Stimulated activated naive B cell treated with anti-CD40 and anti-IgM and Interleukin-4, amounts not matched to agents 10 μg/mL and 1 μg/mL and 100 μg/mL, for 72 hours (primary cell): Measurements from ENCODE around the gene GAS7.
A peak's percentile ranks its signal among the peaks of the same experiment; 100 is the strongest.
"Not testable (repeated sequence)": the region's sequence is repeated elsewhere in the genome, so short reads cannot be mapped to it uniquely, and the experiment has no call there.

ENCODE experiments used
- ATAC-seq, 2 donors: fragments of 150-1000 bp; cut with Tn5 transposase; replicated peaks; 2 replicates each; pipeline ENCODE4 v1.10.0; 2021; ENCODE audit warnings: moderate library complexity in 1 of 2
- DNase-seq: peaks from one replicate; pipeline ENCODE4 v3.0.0; 2021
- H3K27ac Mint-ChIP-seq: one replicate; pipeline ENCODE4 v1.8.0; 2022; ENCODE audit warnings: mild to moderate bottlenecking, mixed read lengths
- H3K27me3 Mint-ChIP-seq, 2 donors: one replicate each; pipeline ENCODE4 v1.8.0; 2022; ENCODE audit warnings: mixed read lengths in 2 of 2
- H3K36me3 Mint-ChIP-seq, 2 donors: one replicate each; pipeline ENCODE4 v1.8.0; 2022; ENCODE audit warnings: mixed read lengths in 2 of 2, mild to moderate bottlenecking in 1 of 2
- H3K4me1 Mint-ChIP-seq, 2 donors: one replicate each; pipeline ENCODE4 v1.8.0; 2022; ENCODE audit warnings: mixed read lengths in 2 of 2, mild to moderate bottlenecking in 1 of 2
- H3K4me3 Mint-ChIP-seq, 2 donors: one replicate each; pipeline ENCODE4 v1.8.0; 2022; ENCODE audit warnings: mild to moderate bottlenecking in 2 of 2, mixed read lengths in 2 of 2, moderate library complexity in 1 of 2
- H3K9me3 Mint-ChIP-seq, 2 donors: one replicate each; pipeline ENCODE4 v1.8.0; 2022; ENCODE audit warnings: mixed read lengths in 2 of 2, mild to moderate bottlenecking in 1 of 2

The GAS7 gene

GRCh38 chr17:10064536-10064935, 133.9 kb downstream of the GAS7 start:
- peak overlapping the region; percentile 57 for H3K27ac Mint-ChIP-seq

DNA sequence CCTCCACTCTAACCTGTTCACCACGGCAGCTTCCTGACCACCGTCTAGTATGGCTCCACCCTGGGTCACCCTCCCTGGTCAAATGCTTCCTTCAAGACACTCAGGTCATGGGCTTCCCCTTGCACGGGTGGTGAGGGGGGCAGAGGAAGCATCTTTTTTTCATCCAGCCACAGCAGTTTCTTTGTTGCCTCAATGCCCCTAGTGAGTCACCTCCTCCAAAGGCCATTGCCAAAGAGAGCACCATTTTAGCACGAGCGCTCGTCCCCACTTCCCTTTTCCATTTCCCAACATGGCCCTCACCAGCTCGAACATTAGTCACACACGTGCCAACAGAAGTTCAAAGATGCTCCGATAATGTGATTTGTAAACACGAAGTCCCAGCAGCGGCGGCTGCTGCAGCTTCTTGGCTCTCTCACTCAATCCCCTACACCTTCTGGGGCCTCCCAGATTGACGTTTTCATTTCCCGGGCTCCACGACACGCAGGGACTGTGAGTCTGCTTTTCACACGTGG, 134.6 kb downstream of the GAS7 start:
- H3K27ac Mint-ChIP-seq: peak overlapping the region; percentile 57
- H3K36me3 Mint-ChIP-seq: peaks cover 4 to 12% of the 10 kb centered on the region in 2 donors
- peaks cover 41 to 62% of the 10 kb centered on the region in 2 donors for H3K4me1 Mint-ChIP-seq
- peak overlapping the region; percentile 24 to 73 for H3K4me3 Mint-ChIP-seq
- ATAC-seq (peak; percentile 76 to 84), DNase-seq (peak; percentile 87)
- H3K27me3 Mint-ChIP-seq: peaks cover 0 to 5% of the 10 kb centered on the region in 2 donors
- H3K9me3 Mint-ChIP-seq: peaks cover 5 to 9% of the 10 kb centered on the region in 2 donors

More at GRCh38 chr17:10064536-10064935, 133.9 kb downstream of the GAS7 start:
- H3K9me3 Mint-ChIP-seq: peaks cover 5 to 9% of the 10 kb centered on the region in 2 donors
- peaks cover 37 to 59% of the 10 kb centered on the region in 2 donors for H3K4me1 Mint-ChIP-seq
- peaks cover 0 to 2% of the 10 kb centered on the region in 2 donors for H3K27me3 Mint-ChIP-seq
- no peak overlapping the region for H3K4me3 Mint-ChIP-seq
- ATAC-seq: no peak
- peaks cover 4 to 12% of the 10 kb centered on the region in 2 donors for H3K36me3 Mint-ChIP-seq
- DNase-seq: no peak

- Mint-ChIP-seq H3K36me3 (peaks cover 4 to 12% of the 10 kb centered on the region in 2 donors), H3K4me1 (peaks cover 44 to 65% of the 10 kb centered on the region in 2 donors), H3K27ac (peak overlapping the region; percentile 57), H3K4me3 (peak overlapping the region; percentile 24 to 73), H3K9me3 (peaks cover 5 to 9% of the 10 kb centered on the region in 2 donors), H3K27me3 (peaks cover 0 to 5% of the 10 kb centered on the region in 2 donors)
- ATAC-seq (peak; percentile 68 to 73), DNase-seq (peak; percentile 67)
Measured at GRCh38 chr17:10062691-10063385, 135.6 kb downstream of the GAS7 start.

GRCh38 chr17:10061111-10061845, 137.1 kb downstream of the GAS7 start:
- ATAC-seq: no peak
- Mint-ChIP-seq H3K27ac (peak overlapping the region; percentile 73), H3K4me1 (peaks cover 44 to 69% of the 10 kb centered on the region in 2 donors), H3K9me3 (peaks cover 5 to 9% of the 10 kb centered on the region in 2 donors), H3K36me3 (peaks cover 6 to 12% of the 10 kb centered on the region in 2 donors), H3K4me3 (no peak overlapping the region), H3K27me3 (peaks cover 0 to 5% of the 10 kb centered on the region in 2 donors)
- no peak for DNase-seq

- no peak for DNase-seq
- Mint-ChIP-seq H3K27ac (peak overlapping the region; percentile 73), H3K9me3 (peaks cover 4 to 5% of the 10 kb centered on the region in 2 donors), H3K4me3 (no peak overlapping the region), H3K36me3 (peaks cover 4 to 8% of the 10 kb centered on the region in 2 donors), H3K27me3 (peaks cover 0 to 5% of the 10 kb centered on the region in 2 donors), H3K4me1 (peaks cover 47 to 76% of the 10 kb centered on the region in 2 donors)
- ATAC-seq: no peak
Measured at GRCh38 chr17:10060526-10060925, 137.9 kb downstream of the GAS7 start.

DNA sequence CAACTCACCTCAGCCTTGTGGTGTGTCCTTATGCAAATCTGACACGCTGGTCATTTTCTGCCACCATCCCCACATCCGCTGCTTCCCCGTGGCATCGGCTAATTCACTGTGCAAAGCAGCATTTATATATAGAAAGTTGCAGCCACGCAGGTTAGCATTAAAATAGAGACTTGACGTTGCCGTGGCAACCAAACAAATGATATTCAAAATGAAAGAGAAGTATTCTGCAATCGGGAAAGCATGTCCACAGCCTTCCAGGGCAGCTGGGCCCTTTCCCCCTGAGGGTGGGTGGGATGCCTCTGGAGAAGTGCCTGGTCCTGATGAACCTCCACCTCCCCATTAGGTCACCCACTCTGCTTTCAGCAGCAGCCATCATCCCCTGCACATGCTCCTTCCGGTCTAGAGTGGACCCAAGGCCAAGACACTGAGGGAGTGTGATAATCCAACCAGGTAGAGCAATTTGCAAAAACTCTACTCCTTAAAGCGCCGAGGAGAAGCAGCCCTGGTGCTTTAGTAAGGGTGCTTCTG, 138.7 kb downstream of the GAS7 start:
- ATAC-seq (peak; percentile 40 to 46), DNase-seq (peak; percentile 74)
- Mint-ChIP-seq H3K27ac (peak overlapping the region; percentile 88), H3K9me3 (peaks cover 0 to 2% of the 10 kb centered on the region in 2 donors), H3K4me3 (peak overlapping the region; percentile 19 to 30), H3K36me3 (peaks cover 4 to 6% of the 10 kb centered on the region in 2 donors), H3K27me3 (peaks cover 0 to 5% of the 10 kb centered on the region in 2 donors), H3K4me1 (peaks cover 51 to 82% of the 10 kb centered on the region in 2 donors)

DNA sequence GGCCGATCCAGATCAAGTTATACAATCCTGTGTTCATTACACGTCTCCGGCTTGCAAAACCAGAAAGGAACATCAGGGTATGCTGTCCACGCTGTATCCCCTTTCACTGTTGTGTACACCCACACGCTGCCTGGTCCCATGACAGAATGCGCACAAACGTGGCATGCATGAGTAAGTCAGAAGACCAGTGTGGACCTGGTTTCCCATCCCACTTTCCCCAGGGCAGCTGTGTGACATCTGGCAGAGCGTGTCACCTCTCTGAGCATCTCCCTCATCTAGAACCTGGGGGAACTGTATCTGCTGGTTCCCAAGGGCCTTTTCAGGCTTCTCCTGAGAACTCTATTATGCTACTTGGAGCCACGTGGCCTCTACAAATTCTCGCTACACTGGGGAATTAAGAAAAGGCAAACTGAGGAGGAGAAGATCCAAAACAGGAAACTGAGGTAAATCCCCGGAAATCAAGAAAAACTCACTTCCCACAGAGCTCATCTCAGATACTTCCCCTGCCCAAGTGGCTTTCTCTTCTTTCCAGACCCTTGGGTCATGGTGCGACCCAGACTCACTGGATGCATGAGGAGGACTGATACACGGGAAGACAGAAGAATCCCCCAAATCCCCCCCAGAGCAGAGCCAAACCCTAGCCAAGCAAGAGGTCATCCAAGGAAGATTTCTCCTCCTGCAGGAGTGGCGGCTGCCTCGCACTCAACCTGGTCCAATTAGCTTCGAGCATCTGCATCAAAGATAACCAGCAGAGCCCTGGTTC, 139.3 kb downstream of the GAS7 start:
- Mint-ChIP-seq H3K27me3 (peaks cover 0 to 5% of the 10 kb centered on the region in 2 donors), H3K36me3 (peaks cover 2 to 4% of the 10 kb centered on the region in 2 donors), H3K4me1 (peaks cover 47 to 78% of the 10 kb centered on the region in 2 donors), H3K4me3 (peak overlapping the region; percentile 19 to 30), H3K9me3 (no peaks in the 10 kb centered on the region), H3K27ac (peak overlapping the region; percentile 88)
- no peak for DNase-seq
- ATAC-seq: peak in 1 of 2 donors; percentile 5

DNA sequence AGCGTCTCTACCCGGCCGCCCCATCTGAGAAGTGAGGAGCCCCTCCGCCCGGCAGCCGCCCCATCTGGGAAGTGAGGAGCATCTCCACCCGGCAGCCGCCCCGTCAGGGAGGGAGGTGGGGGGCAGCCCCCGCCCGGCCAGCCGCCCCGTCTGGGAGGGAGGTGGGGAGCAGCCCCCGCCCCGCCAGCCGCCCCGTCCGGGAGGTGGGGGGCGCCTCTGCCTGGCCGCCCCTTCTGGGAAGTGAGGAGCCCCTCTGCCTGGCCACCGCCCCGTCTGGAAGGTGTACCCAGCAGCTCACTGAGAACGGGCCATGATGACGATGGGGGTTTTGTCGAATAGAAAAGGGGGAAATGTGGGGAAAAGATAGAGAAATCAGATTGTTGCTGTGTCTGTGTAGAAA, 140.9 kb downstream of the GAS7 start:
- ATAC-seq, H3K9me3 Mint-ChIP-seq, H3K27me3 Mint-ChIP-seq, DNase-seq, H3K27ac Mint-ChIP-seq, H3K4me3 Mint-ChIP-seq, H3K36me3 Mint-ChIP-seq: not testable (repeated sequence)
- H3K4me1 Mint-ChIP-seq: peaks cover 42 to 76% of the 10 kb centered on the region in 2 donors

- no peak for ATAC-seq
- Mint-ChIP-seq H3K4me1 (peaks cover 52 to 77% of the 10 kb centered on the region in 2 donors), H3K9me3 (no peaks in the 10 kb centered on the region), H3K36me3 (peaks cover 2 to 6% of the 10 kb centered on the region in 2 donors), H3K27ac (no peak overlapping the region), H3K4me3 (no peak overlapping the region), H3K27me3 (peaks cover 0 to 5% of the 10 kb centered on the region in 2 donors)
- DNase-seq: no peak
Measured at GRCh38 chr17:10055262-10055975, 143.0 kb downstream of the GAS7 start.

DNA sequence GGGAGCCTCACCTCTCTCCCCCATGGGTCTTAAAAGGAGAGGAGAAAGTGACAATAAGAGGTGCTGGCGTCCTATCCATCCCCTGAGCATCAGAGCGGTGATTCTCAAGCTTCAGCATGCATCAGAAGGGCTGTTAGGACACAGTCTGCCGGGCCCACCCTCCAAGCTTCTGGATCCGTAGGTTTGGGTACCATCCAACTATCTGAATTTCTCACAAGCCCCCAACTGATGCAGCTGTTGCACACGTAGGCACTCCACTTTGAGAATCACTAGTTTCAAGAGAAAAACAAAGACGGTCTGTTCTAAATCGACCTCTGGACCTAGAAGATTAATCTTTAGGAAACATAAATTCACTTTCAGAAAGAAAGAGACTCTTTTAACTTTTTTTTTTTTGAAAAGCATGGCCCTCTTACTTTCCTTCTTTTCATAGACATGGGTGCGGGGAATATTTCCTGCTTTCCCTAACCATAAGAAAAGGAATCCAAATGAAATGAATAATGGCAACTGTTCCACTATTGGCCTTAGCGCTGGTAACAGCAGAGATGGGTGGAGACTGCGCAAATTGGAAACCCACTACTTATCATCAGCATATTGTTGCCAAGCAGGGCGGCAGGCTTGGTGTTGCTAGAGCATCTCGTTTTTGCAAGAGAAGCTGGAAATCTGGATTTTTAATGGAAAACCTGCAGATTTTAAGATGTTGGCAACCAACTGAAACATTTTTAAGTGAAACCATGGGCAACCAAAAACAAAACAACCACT, 144.4 kb downstream of the GAS7 start:
- peaks cover 46 to 77% of the 10 kb centered on the region in 2 donors for H3K4me1 Mint-ChIP-seq
- ATAC-seq (no peak), DNase-seq (no peak)
- H3K4me3 Mint-ChIP-seq: no peak overlapping the region
- H3K36me3 Mint-ChIP-seq: peaks cover 2 to 6% of the 10 kb centered on the region in 2 donors
- H3K9me3 Mint-ChIP-seq: no peaks in the 10 kb centered on the region
- H3K27me3 Mint-ChIP-seq: no peaks in the 10 kb centered on the region
- H3K27ac Mint-ChIP-seq: peak overlapping the region; percentile 31

GRCh38 chr17:10052106-10052813, 146.1 kb downstream of the GAS7 start:
- H3K4me3 Mint-ChIP-seq: peak overlapping the region; percentile 81
- H3K4me1 Mint-ChIP-seq: peaks cover 50 to 83% of the 10 kb centered on the region in 2 donors
- DNase-seq (peak; percentile 83), ATAC-seq (peak; percentile 88 to 90)
- no peaks in the 10 kb centered on the region for H3K9me3 Mint-ChIP-seq
- no peaks in the 10 kb centered on the region for H3K27me3 Mint-ChIP-seq
- H3K36me3 Mint-ChIP-seq: peaks cover 2 to 6% of the 10 kb centered on the region in 2 donors
- peak overlapping the region; percentile 97 for H3K27ac Mint-ChIP-seq

DNA sequence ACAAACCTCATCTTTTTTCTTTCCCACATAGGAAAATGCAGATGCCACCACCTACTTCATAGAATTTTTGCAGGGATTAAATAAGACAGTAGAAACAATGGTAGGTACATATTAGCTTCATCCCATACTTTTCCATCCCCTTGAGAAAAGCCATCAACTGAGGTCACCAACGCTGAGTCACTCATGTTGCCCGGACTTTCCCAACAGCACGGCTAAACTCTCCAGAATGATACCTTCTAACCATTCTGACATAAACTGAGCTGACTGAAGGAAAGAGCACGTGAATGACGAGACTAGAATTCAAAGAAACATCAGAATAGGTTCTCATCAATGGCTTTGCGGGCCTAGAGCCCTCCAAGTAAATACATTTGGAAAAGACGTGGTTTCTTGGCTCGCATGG, 147.3 kb downstream of the GAS7 start:
- Mint-ChIP-seq H3K27ac (peak overlapping the region; percentile 90), H3K36me3 (peaks cover under 1 to 8% of the 10 kb centered on the region in 2 donors), H3K9me3 (peaks cover 0 to under 1% of the 10 kb centered on the region in 2 donors), H3K27me3 (no peaks in the 10 kb centered on the region), H3K4me1 (peaks cover 57 to 90% of the 10 kb centered on the region in 2 donors), H3K4me3 (peak overlapping the region; percentile 81)
- ATAC-seq (peak; percentile 15 to 20), DNase-seq (peak; percentile 21)
